ENCODE data around the gene LYPD6.

- TF ChIP-seq GATA3 (IDR thresholded peaks at IDR 0.05; ENCODE audit: low read depth, low read length) (no peak), GATA2 (IDR thresholded peaks at IDR 0.05; ENCODE audit: low read depth, low read length) (no peak)
These were observed 18.3 kb upstream of the LYPD6 start for GRCh38 chr2:149312039-149312438.
